Gastrocnemius medialis (tissue), 4 donors: ENCODE measurements around the gene COLEC12.

Source experiments
- POLR2A ChIP-seq, 2 donors: fragments of 450-650 bp; IDR thresholded peaks; one replicate each; pipeline ENCODE4 v1.6.1; 2017; ENCODE audit warnings: antibody characterized with exemption in 2 of 2, mild to moderate bottlenecking in 2 of 2, moderate library complexity in 2 of 2
- TF ChIP-seq, protein P1 (sequence below), 5 experiments: fragments of 450-650 bp in 3 of 5; fragments of 200-600 bp in 2 of 5; sonication (generic) in 2 of 5; IDR thresholded peaks in 4 of 5; conservative IDR thresholded peaks in 1 of 5; 1 replicate in 4 of 5; 2 replicates in 1 of 5; pipeline ENCODE4 v1.5.1; 2016 to 2019; ENCODE audit warnings: antibody characterized with exemption in 5 of 5, mild to moderate bottlenecking in 3 of 5, moderate library complexity in 3 of 5

DNA sequence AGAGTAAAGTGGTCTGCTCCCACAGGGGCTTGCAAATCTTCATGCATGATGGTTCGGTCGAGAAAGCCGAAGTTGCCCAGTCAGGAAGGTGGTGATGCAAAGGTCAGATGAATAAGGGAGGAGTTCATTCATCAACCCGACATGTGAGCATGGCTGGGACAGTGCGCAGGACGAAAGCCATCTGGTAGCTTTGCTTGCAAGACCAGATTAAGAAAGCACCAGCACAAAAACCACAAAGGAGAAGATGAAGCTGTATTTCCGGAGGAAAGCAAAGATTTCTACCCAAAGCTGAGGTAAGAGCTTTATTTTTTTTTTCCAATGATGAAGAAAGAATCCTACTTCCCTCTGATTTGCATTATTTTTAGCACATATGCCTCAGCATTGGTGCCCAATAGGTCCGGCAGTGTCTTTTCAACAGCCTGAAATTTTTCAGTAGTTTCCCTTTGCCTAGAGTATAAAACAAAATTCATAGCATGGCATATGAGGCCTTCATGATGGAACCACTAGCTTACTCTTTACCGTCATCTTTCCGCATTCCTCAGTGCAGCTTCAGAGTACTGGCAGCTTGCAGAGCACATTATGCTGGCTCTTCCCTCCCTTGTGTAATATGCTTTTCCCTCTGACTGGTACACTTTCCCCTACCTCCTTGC lies 120.7 kb downstream of the COLEC12 start:
- TF ChIP-seq, protein P1, sequence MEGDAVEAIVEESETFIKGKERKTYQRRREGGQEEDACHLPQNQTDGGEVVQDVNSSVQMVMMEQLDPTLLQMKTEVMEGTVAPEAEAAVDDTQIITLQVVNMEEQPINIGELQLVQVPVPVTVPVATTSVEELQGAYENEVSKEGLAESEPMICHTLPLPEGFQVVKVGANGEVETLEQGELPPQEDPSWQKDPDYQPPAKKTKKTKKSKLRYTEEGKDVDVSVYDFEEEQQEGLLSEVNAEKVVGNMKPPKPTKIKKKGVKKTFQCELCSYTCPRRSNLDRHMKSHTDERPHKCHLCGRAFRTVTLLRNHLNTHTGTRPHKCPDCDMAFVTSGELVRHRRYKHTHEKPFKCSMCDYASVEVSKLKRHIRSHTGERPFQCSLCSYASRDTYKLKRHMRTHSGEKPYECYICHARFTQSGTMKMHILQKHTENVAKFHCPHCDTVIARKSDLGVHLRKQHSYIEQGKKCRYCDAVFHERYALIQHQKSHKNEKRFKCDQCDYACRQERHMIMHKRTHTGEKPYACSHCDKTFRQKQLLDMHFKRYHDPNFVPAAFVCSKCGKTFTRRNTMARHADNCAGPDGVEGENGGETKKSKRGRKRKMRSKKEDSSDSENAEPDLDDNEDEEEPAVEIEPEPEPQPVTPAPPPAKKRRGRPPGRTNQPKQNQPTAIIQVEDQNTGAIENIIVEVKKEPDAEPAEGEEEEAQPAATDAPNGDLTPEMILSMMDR (IDR thresholded peaks at IDR 0.05 in 4 of 5, conservative IDR thresholded peaks at IDR 0.05 in 1 of 5), result no peak
- no peak for TF ChIP-seq POLR2A (IDR thresholded peaks at IDR 0.05)
